Gastroesophageal sphincter (tissue), 4 donors: ENCODE data around the gene MICAL1. TPM values are rescaled to one million over a fixed set of nuclear protein-coding genes. Genes with fewer than 3 reads are reported as not detected.

Source experiments
- ATAC-seq: fragments of 150-250 bp; one replicate; pipeline ENCODE4 v1.9.1; 2016; ENCODE audit warnings: mild to moderate bottlenecking, moderate library complexity
- H3K27ac ChIP-seq, 4 donors: fragments of 200-600 bp; sonication (generic) in 3 of 4; 1 replicate in 3 of 4; 2 replicates in 1 of 4; pipeline ENCODE4 v1.5.1; 2016 to 2019
- H3K27me3 ChIP-seq: fragments of 200-600 bp; sonication (generic); one replicate; pipeline ENCODE4 v1.5.1; 2019
- H3K36me3 ChIP-seq, 2 donors: fragments of 200-600 bp; sonication (generic); one replicate each; pipeline ENCODE4 v1.5.1; 2019; ENCODE audit warnings: control low read depth in 1 of 2
- H3K4me1 ChIP-seq, 3 donors: fragments of 200-600 bp; sonication (generic); 1 replicate in 2 of 3; 2 replicates in 1 of 3; pipeline ENCODE4 v1.5.1; 2016 to 2019; ENCODE audit warnings: control low read depth in 2 of 3
- H3K4me3 ChIP-seq, 2 donors: fragments of 200-600 bp; sonication (generic); one replicate each; pipeline ENCODE4 v1.5.1; 2019; ENCODE audit warnings: mild to moderate bottlenecking in 1 of 2, moderate library complexity in 1 of 2
- H3K9me3 ChIP-seq, 3 donors: fragments of 200-600 bp; sonication (generic); one replicate each; pipeline ENCODE4 v1.5.1; 2017 to 2019; ENCODE audit warnings: control low read depth in 2 of 3
- EP300 ChIP-seq: sonication (generic); formaldehyde crosslinking; IDR thresholded peaks from one replicate; pipeline ENCODE4 v1.6.1; 2017; ENCODE audit warnings: antibody characterized with exemption, mild to moderate bottlenecking
- POLR2A ChIP-seq, 2 donors: fragments of 450-650 bp; IDR thresholded peaks; one replicate each; pipeline ENCODE4 v1.6.1; 2017; ENCODE audit warnings: antibody characterized with exemption in 2 of 2, mild to moderate bottlenecking in 2 of 2, moderate library complexity in 1 of 2
- POLR2AphosphoS5 ChIP-seq: sonication (generic); formaldehyde crosslinking; IDR thresholded peaks from one replicate; pipeline ENCODE4 v1.6.1; 2017; ENCODE audit warnings: antibody characterized with exemption
- WGBS, 2 donors: methylation state at CpG; one replicate each; pipeline ENCODE4 v1.1.5; 2018; ENCODE audit warnings: low coverage in 1 of 2; 5-methylcytosine and 5-hydroxymethylcytosine counted together
- total RNA-seq, 4 donors: library from RNA; depleted of rRNA; stranded (reverse); fragments of >200 nt; gene quantifications; one replicate each; pipeline ENCODE4 v1.1.0, GENCODE V29; 2016
- TF ChIP-seq, protein P1 (sequence below), 4 experiments: fragments of 200-600 bp in 2 of 4; fragments of 450-650 bp in 2 of 4; sonication (generic) in 1 of 4; IDR thresholded peaks; one replicate each; pipeline ENCODE4 v1.5.1; 2017 to 2019; ENCODE audit warnings: antibody characterized with exemption in 4 of 4, mild to moderate bottlenecking in 2 of 4, moderate library complexity in 2 of 4

The MICAL1 gene
- total RNA-seq, 4 donors from 2014 or later: 13.6 to 26.8 (median 20.9) TPM

- 0% methylated on average over 2 of the region's 97 CpGs; no CpG with 5 or more reads in 1 of the 2 donors for WGBS, 2 donors
- Histone ChIP-seq H3K4me1 (peaks cover 4 to 51% (median 32%) of the 10 kb centered on the region in 3 donors), H3K9me3 (no peaks in the 10 kb centered on the region), H3K27me3 (no peaks in the 10 kb centered on the region), H3K36me3 (peaks cover 0 to 19% of the 10 kb centered on the region in 2 donors), H3K4me3 (peak within 1 kb of the TSS; percentile 97 to 100), H3K27ac (peak within 1 kb of the TSS; percentile 72 to 92 (median 85))
- peak; percentile 84 to 85 for TF ChIP-seq POLR2A (IDR thresholded peaks at IDR 0.05)
- TF ChIP-seq, protein P1, sequence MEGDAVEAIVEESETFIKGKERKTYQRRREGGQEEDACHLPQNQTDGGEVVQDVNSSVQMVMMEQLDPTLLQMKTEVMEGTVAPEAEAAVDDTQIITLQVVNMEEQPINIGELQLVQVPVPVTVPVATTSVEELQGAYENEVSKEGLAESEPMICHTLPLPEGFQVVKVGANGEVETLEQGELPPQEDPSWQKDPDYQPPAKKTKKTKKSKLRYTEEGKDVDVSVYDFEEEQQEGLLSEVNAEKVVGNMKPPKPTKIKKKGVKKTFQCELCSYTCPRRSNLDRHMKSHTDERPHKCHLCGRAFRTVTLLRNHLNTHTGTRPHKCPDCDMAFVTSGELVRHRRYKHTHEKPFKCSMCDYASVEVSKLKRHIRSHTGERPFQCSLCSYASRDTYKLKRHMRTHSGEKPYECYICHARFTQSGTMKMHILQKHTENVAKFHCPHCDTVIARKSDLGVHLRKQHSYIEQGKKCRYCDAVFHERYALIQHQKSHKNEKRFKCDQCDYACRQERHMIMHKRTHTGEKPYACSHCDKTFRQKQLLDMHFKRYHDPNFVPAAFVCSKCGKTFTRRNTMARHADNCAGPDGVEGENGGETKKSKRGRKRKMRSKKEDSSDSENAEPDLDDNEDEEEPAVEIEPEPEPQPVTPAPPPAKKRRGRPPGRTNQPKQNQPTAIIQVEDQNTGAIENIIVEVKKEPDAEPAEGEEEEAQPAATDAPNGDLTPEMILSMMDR (IDR thresholded peaks at IDR 0.05): peak in 1 of 4 experiments; percentile 18
- TF ChIP-seq EP300: no peak
- TF ChIP-seq POLR2AphosphoS5: peak; percentile 81
- peak; percentile 94 for ATAC-seq
Observed at GRCh38 chr6:109482905-109483734, 27.5 kb upstream of the MICAL1 start, which contains the start of gene ZBTB24. Gene ZBTB24 (minus strand): TSS chr6:109483219. CDS start chr6:109482026, 1,193 bp downstream.

GRCh38 chr6:109480993-109481480 is 25.5 kb upstream of the MICAL1 start:
- Histone ChIP-seq H3K4me3 (no peak overlapping the region), H3K36me3 (peaks cover 0 to 39% of the 10 kb centered on the region in 2 donors), H3K9me3 (no peaks in the 10 kb centered on the region), H3K27me3 (no peaks in the 10 kb centered on the region), H3K4me1 (peaks cover 4 to 67% (median 32%) of the 10 kb centered on the region in 3 donors), H3K27ac (no peak overlapping the region)
- TF ChIP-seq POLR2AphosphoS5: no peak
- TF ChIP-seq EP300: no peak
- TF ChIP-seq POLR2A (IDR thresholded peaks at IDR 0.05): no peak
- TF ChIP-seq, protein P1 (IDR thresholded peaks at IDR 0.05): no peak
- ATAC-seq: no peak
- 93 to 97% methylated on average over 4 to 7 of the region's 7 CpGs for WGBS, 2 donors

GRCh38 chr6:109478841-109479624 is 23.5 kb upstream of the MICAL1 start:
- TF ChIP-seq POLR2A (IDR thresholded peaks at IDR 0.05): no peak
- TF ChIP-seq, protein P1 (IDR thresholded peaks at IDR 0.05): no peak
- no peak for TF ChIP-seq EP300
- TF ChIP-seq POLR2AphosphoS5: no peak
- Histone ChIP-seq H3K27me3 (no peaks in the 10 kb centered on the region), H3K36me3 (peaks cover 0 to 59% of the 10 kb centered on the region in 2 donors), H3K27ac (no peak overlapping the region), H3K9me3 (no peaks in the 10 kb centered on the region), H3K4me3 (no peak overlapping the region), H3K4me1 (peaks cover 4 to 67% (median 32%) of the 10 kb centered on the region in 3 donors)
- ATAC-seq: no peak
- WGBS, 2 donors: 76 to 98% methylated on average over 5 of the region's 5 CpGs

DNA sequence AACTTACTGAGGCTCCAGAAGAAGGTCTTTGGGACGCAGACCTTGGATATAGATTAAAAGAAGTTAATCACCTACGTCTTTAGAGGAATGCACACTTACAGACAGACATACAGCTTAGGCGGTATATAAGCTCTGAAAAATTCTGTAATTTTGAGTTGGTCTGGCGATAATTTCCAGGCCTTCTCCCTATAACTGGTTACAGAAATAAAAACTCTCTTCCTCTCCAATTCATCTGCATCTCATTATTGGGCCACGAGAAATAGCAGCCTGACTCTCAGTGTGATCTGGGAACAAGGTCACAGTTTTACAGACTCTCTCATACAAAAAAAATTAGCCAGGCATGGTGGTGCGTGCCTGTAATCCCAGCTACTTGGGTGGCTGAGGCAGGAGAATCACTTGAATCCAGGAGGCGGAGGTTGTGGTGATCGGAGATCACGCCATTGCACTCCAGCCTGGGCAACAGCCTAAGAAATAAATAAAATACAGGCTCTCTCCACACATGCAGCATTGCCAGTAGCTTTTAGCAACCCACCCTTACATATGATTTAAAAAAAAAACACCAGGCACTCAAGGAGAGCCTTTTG is 22.7 kb upstream of the MICAL1 start:
- H3K4me1 ChIP-seq: peaks cover 4 to 62% (median 32%) of the 10 kb centered on the region in 3 donors

More for the DNA sequence above, 22.7 kb upstream of the MICAL1 start:
- WGBS, 2 donors: 83 to 100% methylated on average over 4 to 6 of the region's 9 CpGs
- Histone ChIP-seq H3K4me3 (no peak overlapping the region), H3K36me3 (peaks cover 0 to 66% of the 10 kb centered on the region in 2 donors), H3K27me3 (no peaks in the 10 kb centered on the region), H3K27ac (no peak overlapping the region), H3K9me3 (no peaks in the 10 kb centered on the region)
- ATAC-seq: no peak
- TF ChIP-seq, protein P1 (IDR thresholded peaks at IDR 0.05): no peak
- TF ChIP-seq EP300 (no peak), POLR2AphosphoS5 (no peak), POLR2A (IDR thresholded peaks at IDR 0.05) (no peak)
